GM15510 (cell line): ENCODE results near the gene TRAPPC3.

Experiments
- POLR2A ChIP-seq: IDR thresholded peaks from 3 replicates; pipeline ENCODE4 v1.6.1; 2011; ENCODE audit warnings: borderline replicate concordance; ENCODE audit not compliant: insufficient read length; ENCODE audit errors: extremely low read depth

The TRAPPC3 gene

GRCh38 chr1:36149237-36149972 lies at the start of gene TRAPPC3:
Gene TRAPPC3 (minus strand): TSS chr1:36149486. CDS start chr1:36149378, 108 bp downstream.
- TF ChIP-seq POLR2A: peak; percentile 81

DNA sequence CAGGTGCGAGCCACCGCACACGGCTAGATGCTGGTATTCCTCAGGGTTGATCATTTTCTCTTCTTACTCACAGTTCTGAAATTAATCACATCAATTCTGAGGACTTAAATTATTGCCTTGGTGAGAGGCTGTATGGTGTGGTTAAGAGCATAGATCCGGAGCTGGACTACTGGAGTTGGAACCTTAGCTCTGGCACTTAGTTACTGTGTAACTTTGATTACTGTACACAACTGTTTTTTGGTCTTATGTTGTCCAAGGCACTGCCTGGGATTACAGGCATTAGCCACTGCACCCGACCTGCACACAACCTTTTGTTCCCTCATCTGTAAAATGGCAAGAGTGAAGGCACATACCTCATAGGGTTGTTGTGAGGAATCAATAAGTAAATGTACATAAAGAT lies 49.4 kb upstream of the TRAPPC3 start:
- no peak for TF ChIP-seq POLR2A

GRCh38 chr1:36187800-36188593 lies 38.7 kb upstream of the TRAPPC3 start:
- TF ChIP-seq POLR2A: no peak

DNA sequence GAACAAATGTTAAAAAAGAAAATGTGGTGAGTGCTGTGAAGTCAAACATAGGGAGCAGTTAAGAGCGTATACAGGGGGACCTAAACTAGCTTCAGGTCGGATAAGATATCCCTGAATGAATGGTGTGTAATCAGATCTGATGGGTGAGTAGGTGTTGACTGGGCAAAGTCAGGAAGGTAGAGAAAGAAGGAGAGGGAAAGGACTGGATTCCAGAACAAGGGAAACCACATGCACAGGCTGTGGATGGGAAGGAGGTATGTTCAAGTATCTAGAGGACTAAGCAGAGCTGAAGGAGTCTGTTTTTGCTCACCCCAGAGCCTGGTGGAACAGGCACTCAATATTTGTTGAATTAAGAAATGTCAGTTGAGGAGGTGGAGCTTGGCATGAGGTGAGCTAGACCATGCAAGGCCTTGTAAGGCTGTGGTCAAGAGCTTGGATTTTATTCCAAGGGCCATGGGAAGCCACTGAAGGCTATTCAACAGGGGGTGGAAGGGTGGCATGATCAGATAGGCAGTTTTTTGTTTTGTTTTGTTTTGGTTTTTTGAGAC lies 34.1 kb upstream of the TRAPPC3 start:
- TF ChIP-seq POLR2A: no peak

- TF ChIP-seq POLR2A: no peak
These were observed 33.4 kb upstream of the TRAPPC3 start for GRCh38 chr1:36182734-36183133.

- no peak for TF ChIP-seq POLR2A
These were observed 29.9 kb upstream of the TRAPPC3 start for GRCh38 chr1:36179220-36179600.

DNA sequence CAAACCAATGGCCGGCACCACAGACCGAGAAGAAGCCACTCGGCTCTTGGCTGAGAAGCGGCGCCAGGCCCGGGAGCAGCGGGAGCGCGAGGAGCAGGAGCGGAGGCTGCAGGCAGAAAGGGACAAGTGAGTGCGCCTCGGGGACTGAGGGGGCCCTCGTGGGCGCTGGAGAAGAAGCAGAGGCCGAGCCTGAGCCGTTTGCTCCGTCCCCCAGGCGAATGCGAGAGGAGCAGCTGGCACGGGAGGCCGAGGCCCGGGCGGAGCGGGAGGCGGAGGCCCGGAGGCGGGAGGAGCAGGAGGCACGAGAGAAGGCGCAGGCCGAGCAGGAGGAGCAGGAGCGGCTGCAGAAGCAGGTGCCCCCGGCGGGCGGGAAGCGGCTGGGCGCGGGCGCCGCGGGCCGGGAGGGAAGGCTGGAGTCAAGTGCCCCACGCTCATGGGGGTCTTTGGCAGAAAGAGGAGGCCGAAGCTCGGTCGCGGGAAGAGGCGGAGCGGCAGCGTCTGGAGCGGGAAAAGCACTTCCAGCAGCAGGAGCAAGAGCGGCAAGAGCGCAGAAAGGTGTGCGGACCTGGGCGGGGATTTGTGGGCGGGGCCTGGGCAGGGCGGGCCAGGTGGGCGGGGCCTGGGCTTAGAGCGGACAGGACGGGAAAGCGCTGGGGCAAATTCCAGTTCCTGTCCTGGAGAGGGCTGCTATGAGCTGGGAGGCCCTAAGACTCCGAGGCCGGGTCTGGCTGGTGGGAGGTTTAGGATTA lies 29.4 kb upstream of the TRAPPC3 start:
- no peak for TF ChIP-seq POLR2A

- no peak for TF ChIP-seq POLR2A
These were observed 28.5 kb upstream of the TRAPPC3 start for GRCh38 chr1:36177589-36178431.

DNA sequence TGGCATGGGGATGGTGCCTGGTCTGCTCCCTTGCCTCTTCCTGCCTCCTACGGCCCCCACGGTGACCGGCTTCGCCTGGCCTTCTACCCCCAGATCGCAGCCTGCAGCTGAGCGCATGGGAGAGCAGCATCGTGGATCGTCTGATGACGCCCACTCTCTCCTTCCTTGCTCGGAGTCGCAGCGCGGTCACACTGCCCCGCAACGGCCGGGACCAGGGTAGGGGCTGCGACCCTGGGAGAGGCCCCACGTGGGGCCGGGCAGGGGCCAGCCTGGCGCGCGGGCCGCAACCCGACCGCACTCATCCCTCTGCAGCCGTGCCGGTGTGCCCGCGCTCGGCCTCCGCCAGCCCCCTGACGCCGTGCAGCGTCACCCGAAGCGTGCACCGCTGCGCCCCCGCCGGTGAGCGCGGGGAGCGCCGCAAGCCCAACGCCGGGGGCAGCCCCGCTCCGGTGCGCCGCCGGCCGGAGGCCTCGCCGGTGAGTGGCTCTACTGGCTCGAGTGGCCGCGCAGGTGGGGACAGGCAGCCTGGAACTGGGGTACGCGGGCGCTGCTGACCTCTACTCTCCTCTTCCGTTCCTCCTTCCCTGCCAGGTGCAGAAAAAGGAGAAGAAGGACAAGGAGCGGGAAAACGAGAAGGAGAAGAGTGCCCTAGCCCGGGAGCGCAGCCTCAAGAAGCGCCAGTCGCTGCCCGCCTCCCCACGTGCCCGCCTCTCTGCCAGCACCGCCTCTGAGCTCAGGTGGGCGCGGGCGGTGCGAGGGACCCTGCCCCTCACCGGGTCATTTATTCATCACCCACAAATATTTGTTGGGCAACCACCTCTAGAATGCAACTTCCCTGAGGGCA lies 27.0 kb upstream of the TRAPPC3 start:
- no peak for TF ChIP-seq POLR2A

- no peak for TF ChIP-seq POLR2A
These were observed 26.1 kb upstream of the TRAPPC3 start for GRCh38 chr1:36175137-36176095.

DNA sequence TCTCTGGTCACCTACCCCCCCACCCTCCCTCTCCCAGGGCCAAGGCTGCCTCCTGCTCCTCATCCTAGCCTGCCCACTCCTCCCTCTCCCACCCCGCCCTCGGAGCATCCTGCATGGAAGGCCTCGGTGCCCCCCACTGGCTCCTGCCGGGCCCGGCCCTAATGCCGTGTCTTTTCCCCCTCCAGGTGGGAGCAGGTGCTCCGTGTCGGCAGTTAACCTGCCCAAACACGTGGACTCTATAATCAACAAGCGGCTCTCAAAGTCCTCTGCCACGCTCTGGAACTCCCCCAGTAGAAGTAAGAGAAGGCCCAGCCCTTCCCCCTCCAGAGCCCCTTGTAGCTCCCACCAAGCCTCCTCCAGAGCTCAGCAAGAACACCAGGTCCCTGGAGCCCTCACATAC lies 25.4 kb upstream of the TRAPPC3 start:
- TF ChIP-seq POLR2A: no peak

DNA sequence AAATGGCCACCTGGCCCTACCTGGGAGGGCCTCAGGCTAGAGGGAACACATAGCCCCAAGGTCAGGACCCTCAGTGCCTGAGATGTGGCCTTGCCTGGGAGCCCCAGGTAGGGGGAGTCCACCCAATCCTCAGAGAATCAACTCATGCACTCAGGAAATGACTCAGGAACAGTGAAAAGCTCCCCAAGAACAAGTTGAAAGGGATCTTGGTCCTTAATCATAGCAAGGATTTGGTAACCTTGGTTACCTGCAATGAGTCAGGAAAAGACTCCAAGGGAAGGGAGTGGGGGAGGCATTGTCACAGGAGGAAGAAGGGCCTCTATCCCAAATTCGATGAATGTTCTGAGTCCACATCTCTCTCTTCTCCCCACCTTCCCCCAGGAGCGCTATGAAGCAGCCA lies 23.7 kb upstream of the TRAPPC3 start:
- TF ChIP-seq POLR2A: no peak
